Activated CD4-positive, CD25-positive, alpha-beta regulatory T cell treated with anti-CD3 and anti-CD28 coated beads, Interleukin-2, amount 50 U/mL, for 16 hours (primary cell): ENCODE measurements around the gene CD247.
A peak's percentile ranks its signal among the peaks of the same experiment; 100 is the strongest.
"Not testable (repeated sequence)": the region's sequence is repeated elsewhere in the genome, so short reads cannot be mapped to it uniquely, and the experiment has no call there.

Experiments
- DNase-seq: peaks from one replicate; pipeline ENCODE4 v3.0.0-alpha.2; 2020; ENCODE audit warnings: low read depth, low spot score

CD247 gene

GRCh38 chr1:167518331-167518700 lies at the start of gene CD247:
Gene CD247, minus strand, starts transcription at chr1:167518529. Its CDS starts 64 bp downstream, at chr1:167518465.
- peak; percentile 54 for DNase-seq

DNA sequence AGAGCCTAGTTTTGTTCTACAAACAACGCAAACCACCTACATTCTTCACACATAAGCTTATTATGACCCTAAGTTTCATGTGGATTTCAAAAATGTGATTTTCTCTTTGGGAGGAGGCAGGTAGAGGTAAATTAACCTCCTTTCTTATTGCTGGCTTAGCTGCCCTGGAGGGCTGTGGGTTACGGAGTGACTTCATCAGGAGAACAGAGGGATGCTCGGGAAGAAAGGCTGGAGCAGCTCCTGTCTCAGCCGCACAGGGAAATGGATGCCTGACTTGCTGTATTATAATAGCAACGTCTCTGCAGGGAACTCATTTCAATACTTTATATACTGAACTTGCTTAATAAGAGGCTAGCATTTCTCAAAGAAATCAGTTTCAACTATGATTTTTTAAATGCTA lies 49.3 kb upstream of the CD247 start:
- DNase-seq: no peak

GRCh38 chr1:167566766-167567165 lies 48.4 kb upstream of the CD247 start:
- no peak for DNase-seq

GRCh38 chr1:167565922-167566321 lies 47.6 kb upstream of the CD247 start:
- no peak for DNase-seq

GRCh38 chr1:167564612-167565270 lies 46.4 kb upstream of the CD247 start:
- DNase-seq: no peak

DNA sequence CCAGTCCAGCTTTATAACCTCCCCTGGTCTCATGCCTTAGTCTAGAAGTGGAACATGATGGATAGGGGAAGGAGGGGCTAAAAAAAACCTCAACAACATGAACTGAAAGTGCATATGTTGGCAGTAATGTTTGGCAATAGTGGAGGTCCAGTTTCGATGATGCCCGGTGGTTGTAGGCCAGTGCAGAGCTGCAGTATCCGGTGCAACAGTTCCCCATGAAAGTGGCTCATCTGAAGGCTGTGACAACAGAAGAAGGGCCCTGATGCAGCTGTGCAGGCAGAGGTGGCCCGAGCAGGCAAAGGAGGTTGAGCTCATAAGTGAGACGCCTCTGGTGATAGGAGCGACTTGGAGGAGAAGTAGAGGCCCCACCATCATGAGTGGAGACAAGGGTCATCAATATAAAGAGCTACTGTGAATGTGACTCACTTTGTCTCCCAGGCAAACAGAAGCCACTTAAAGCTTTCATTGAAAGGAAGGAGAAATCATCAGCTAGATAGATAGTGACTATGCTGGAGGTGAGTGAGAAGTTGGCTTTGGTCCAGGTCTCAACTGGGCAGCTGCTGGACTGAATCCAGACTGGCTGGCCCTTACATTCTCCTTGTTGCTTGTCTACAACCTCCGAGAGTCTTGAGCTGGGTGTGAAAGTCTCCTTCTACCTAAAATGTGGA lies 45.4 kb upstream of the CD247 start:
- no peak for DNase-seq

DNA sequence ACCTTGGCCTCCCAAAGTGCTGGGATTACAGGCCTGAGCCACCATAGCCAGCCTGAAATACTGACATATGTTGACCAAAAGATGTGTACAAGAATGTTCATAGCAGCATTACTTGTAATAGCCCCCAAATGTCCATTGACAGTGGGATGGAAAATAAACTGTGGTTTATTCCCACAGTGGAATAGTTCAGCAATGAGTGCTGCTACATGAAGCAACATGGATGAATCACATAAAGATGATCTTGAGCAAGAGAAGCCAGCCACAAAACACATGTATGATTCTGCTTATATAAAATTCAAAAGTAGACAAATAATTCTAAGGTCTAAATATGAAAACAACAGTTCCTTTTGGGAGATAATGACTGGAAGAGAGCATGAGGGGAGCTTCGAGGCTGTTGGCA lies 44.4 kb upstream of the CD247 start:
- DNase-seq: no peak

- no peak for DNase-seq
Observed at GRCh38 chr1:167561753-167562152, 43.4 kb upstream of the CD247 start.

- DNase-seq: peak; percentile 61
Observed at GRCh38 chr1:167555971-167556714, 37.8 kb upstream of the CD247 start.

- DNase-seq: not testable (repeated sequence)
Observed at GRCh38 chr1:167555072-167555471, 36.7 kb upstream of the CD247 start.

DNA sequence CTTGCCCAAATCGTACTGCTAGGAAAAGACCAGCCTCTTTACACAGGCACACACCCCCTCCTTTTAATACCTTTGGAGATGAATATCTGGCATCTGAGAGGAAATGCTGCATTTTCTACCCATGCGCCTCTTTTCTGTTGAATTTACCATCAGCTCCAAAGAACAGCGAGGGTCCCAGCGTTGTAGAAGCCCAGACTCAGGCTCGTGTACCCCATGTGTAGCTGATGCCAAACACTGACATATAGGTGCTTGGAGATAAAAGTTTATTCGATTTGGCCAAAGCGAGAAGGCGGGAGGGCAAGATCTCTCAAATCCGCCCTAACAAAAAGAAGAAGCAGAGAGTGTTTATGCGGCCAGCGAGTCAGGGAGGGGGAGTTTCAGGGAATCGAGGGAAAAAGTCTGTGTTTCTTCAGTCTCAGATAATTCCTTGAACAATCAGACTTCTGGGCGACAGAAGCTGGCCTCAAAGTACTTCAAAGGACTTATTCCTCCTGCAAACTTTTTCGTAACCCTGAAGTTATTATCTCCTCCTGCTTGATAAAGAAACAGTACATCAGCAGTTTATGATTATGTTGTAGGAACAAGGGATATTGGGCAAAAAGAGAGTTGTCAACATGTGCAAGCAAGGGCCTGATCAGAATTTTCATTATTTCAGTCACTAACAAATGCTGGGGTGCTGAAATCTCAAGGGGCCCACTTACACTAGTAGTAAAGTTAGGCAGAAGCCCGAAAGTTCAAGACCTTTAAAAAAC lies 35.9 kb upstream of the CD247 start:
- no peak for DNase-seq

DNA sequence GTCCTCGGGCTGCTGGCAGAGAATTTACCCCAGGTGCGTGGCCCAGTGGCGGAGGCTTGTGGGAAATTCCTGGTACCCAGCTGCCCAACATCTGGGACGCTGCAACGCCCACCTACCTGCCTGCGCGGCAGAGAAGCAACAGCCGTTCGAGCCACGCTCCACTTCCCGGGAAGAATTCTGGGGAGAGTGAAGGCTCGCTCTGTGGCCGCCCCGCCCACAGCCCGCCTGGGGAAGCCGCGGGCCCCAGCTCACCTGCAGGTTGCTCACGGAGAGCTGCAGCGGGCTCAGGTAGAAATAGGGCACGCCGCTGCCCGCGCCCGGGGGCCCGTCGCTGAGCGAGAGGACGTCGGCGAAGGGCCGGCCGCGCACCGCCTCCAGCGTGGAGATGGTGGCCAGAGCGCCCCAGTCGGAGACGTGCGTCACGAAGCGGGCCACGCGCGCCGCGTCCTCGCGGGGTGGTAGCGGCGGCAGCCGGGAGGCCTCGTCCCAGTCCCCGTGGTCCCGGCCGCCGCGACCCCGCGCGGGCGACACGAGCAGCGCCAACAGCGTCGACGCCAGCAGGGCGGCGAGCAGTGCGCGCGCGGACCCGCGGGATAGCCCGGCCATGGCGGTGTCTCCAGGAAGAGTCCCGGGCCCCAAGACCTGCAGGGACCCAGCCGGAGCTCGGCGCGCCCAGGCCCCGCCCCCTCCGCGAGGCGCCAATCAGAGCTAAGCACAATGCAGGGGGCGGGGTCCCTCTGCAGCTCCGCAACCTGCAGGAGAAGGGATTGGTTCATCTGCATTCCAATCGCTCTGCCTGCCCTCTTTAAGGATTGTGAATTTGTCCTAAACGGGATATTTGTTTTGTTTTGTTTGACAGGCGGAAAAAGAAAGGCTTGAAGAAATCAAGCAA lies 35.1 kb upstream of the CD247 start, which contains the start of gene CREG1:
CREG1 (minus strand) TSS at position 627 of the 892 bp plus-strand sequence.
- DNase-seq: peak; percentile 74

DNA sequence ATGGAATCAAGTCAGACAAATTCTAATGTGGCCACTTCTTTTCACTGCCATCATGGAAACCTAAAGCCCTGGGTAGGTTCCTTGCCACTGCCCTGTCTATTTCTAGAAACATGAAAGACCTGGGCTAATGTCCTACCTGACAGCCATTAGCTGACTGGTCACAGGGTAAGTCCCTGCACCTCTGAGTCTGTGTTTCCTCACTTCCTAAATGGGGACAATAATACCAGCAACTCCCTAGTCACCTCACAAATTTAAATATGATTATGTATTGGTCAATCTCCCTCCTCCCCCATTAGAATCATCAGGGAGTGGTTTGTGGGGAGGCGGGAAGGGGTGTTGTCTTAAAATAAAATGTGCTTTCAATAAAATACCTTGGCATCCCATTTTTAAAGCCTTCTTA lies 33.0 kb upstream of the CD247 start:
- no peak for DNase-seq

- no peak for DNase-seq
Observed at GRCh38 chr1:167548059-167548932, 30.0 kb upstream of the CD247 start.

- DNase-seq: no peak
Observed at GRCh38 chr1:167546935-167547334, 28.6 kb upstream of the CD247 start.

DNA sequence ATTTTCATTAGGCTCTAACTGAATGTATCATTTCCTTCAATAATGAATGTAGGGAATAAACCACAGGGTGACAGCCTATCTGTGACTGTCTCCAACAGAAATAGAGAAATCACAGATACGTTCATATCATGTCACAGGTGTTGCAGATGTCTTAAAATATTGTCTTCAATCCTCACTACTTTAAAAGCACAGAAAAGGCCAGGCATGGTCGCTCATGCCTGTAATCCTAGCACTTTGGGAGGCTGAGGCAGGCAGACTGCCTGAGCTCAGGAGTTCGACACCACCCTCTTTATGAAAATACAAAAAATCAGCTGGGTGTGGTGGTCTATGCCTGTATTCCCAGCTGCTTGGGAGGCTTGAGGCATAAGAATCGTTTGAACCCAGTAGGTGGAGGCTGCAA lies 27.0 kb upstream of the CD247 start:
- DNase-seq: no peak

DNA sequence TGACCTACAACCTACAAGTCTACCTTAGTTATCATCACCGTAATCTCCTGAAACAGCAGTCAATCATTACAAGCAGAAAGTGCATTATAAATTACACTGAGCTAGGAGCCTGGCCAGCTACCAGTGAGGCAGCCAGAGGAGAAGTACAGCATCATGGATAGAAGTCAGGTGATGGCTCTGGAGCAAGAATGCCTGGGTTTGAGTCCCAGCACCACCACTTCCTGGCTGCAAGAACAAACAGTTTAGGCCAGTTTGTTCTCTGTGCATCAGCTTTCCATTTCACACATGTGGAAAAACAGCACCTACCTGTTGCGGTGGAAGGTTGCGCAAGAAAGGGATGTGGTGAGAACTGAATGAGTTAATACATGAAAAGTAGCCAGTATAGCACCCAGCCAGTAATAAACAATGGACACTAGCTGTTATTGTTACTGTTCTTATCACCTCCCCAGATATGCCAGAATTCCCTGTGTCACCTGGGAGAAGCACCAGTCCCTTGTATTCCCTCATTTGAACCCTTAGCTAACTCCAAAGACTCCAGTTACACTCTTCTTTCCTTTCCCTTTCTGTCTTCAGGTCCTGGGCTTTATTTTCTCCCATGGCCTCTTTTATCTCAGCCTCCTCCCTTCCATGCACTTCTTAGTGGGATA lies 26.2 kb upstream of the CD247 start:
- DNase-seq: no peak

DNA sequence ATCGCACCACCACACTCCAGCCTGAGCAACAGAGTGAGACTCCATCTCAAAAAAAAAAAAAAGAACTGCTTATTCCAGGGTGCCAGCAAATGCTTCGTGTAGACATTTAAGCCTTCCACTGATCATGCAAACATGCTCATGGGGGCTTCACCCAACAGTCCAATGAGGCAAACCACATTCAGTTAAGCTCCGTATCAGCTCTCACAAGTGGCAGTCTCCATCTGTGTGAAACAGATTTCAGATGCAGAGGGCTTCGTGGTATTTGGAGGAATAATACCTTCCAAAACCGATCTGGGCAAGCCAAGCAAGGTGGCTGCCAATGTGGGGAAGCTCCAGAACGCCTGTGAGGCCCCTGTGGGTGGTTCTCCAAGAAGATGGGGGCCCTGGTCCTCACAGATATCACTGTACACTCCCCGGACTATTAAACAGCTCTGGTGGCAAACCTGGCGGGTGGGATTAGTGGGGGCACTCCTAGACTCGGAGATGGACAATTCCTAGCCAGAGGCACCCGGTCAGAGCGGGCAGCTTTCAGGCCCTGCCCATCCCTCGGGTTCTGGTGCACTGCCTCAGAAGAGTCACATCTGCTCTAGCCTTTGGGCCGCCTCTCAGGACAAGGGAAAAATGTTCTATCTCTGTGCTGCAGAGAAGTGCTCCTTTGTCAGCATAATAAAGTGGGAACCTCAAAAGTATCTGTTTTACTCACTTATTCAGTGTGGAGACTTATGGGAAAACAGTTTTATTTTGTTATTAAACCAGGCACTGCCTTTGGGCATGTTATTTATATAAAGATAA lies 25.1 kb upstream of the CD247 start:
- no peak for DNase-seq
